Left ventricle myocardium inferior (tissue), 1 donor: ENCODE results near the gene CTNNA2. TPM values are rescaled to one million over a fixed set of nuclear protein-coding genes. Genes with fewer than 3 reads are reported as not detected.

Experiments
- DNase-seq: peaks from one replicate; pipeline ENCODE4 v3.0.0-alpha.2; 2020
- H3K27ac ChIP-seq: fragments of 200-600 bp; replicated peaks from 2 replicates; pipeline ENCODE4 v1.8.0; 2021
- H3K27me3 ChIP-seq: fragments of 200-600 bp; 2 replicates; pipeline ENCODE4 v1.8.0; 2021; ENCODE audit warnings: low read depth
- H3K36me3 ChIP-seq: fragments of 200-600 bp; 2 replicates; pipeline ENCODE4 v1.8.0; 2021
- H3K4me1 ChIP-seq: fragments of 200-600 bp; 2 replicates; pipeline ENCODE4 v1.8.0; 2021
- H3K4me3 ChIP-seq: fragments of 200-600 bp; 2 replicates; pipeline ENCODE4 v1.8.0; 2021; ENCODE audit warnings: mild to moderate bottlenecking, moderate library complexity
- H3K9me3 ChIP-seq: fragments of 200-600 bp; replicated peaks from 2 replicates; pipeline ENCODE4 v1.8.0; 2021
- CTCF ChIP-seq: fragments of 200-600 bp; IDR thresholded peaks from 2 replicates; pipeline ENCODE4 v1.8.0; 2021; ENCODE audit warnings: antibody characterized with exemption, mild to moderate bottlenecking, borderline replicate concordance
- intact Hi-C: fragments of 100-400 bp; cut with micrococcal nuclease; formaldehyde crosslinking; loops from one replicate; pipeline ENCODE4 v1.11.0; 2022
- total RNA-seq: library from RNA; stranded (reverse); fragmentation: NEBNext Ultra II Directional; extraction: Animal tissue kit (Norgen Biotek cat#: 25700); gene quantifications from one replicate; pipeline ENCODE4 v1.2.1, GENCODE V29; 2021
- donor health status: DM: no; HTN: yes; CAD: no; lungs with severe emphysema.

CTNNA2 gene
- total RNA-seq, 1 donor from 2014 or later = not detected

- Histone ChIP-seq H3K27ac (no peak overlapping the region), H3K4me3 (no peak overlapping the region), H3K4me1 (no peaks in the 10 kb centered on the region), H3K9me3 (no peaks in the 10 kb centered on the region), H3K36me3 (no peaks in the 10 kb centered on the region), H3K27me3 (peaks cover 12% of the 10 kb centered on the region)
- no peak for DNase-seq
- intact Hi-C loops = no loop called here
- TF ChIP-seq CTCF = no peak
These were observed 396.7 kb downstream of the CTNNA2 start for GRCh38 chr2:79909521-79909920.

GRCh38 chr2:79910643-79911042 is 397.8 kb downstream of the CTNNA2 start:
- DNase-seq = no peak
- Histone ChIP-seq H3K27me3 (peaks cover 12% of the 10 kb centered on the region), H3K36me3 (no peaks in the 10 kb centered on the region), H3K4me1 (no peaks in the 10 kb centered on the region), H3K9me3 (no peaks in the 10 kb centered on the region), H3K27ac (no peak overlapping the region), H3K4me3 (no peak overlapping the region)
- TF ChIP-seq CTCF = no peak
- intact Hi-C loops = no loop called here

GRCh38 chr2:79915455-79915854 is 402.6 kb downstream of the CTNNA2 start:
- H3K27ac ChIP-seq = no peak overlapping the region
- no peak for TF ChIP-seq CTCF

GRCh38 chr2:79916285-79916684 is 403.4 kb downstream of the CTNNA2 start:
- H3K4me3 ChIP-seq = no peak overlapping the region
- H3K36me3 ChIP-seq = no peaks in the 10 kb centered on the region
- no peaks in the 10 kb centered on the region for H3K4me1 ChIP-seq
- no peaks in the 10 kb centered on the region for H3K9me3 ChIP-seq
- no peak overlapping the region for H3K27ac ChIP-seq
- no peak for TF ChIP-seq CTCF
- intact Hi-C loops = no loop called here
- no peak for DNase-seq
- H3K27me3 ChIP-seq = no peaks in the 10 kb centered on the region

More at GRCh38 chr2:79915455-79915854, 402.6 kb downstream of the CTNNA2 start:
- Histone ChIP-seq H3K27me3 (peaks cover 5% of the 10 kb centered on the region), H3K4me3 (no peak overlapping the region), H3K4me1 (no peaks in the 10 kb centered on the region), H3K36me3 (no peaks in the 10 kb centered on the region), H3K9me3 (no peaks in the 10 kb centered on the region)
- intact Hi-C loops = no loop called here
- DNase-seq = no peak

- Histone ChIP-seq H3K9me3 (no peaks in the 10 kb centered on the region), H3K4me1 (no peaks in the 10 kb centered on the region), H3K27me3 (peaks cover 15% of the 10 kb centered on the region), H3K27ac (no peak overlapping the region), H3K4me3 (no peak overlapping the region), H3K36me3 (no peaks in the 10 kb centered on the region)
- intact Hi-C loops = loop anchor here (10.0 kb wide), 1 partner anchor 1864 kb away; no protein-coding TSS in a partner anchor
- TF ChIP-seq CTCF = no peak
- DNase-seq = no peak
These were observed 407.7 kb downstream of the CTNNA2 start for GRCh38 chr2:79920512-79921076.
